Measurements from ENCODE around the gene MTUS2. TPM values are rescaled to one million over a fixed set of nuclear protein-coding genes. Genes with fewer than 3 reads are reported as not detected.

The MTUS2 gene
- total and polyA plus RNA-seq, 5 donors from 2014 or later: 0.02 to 0.03 (median 0.03) TPM; not detected in 2

GRCh38 chr13:29115842-29116241 lies 295.7 kb downstream of the MTUS2 start:
- Mint-ChIP-seq H3K4me3 (no peak overlapping the region), H3K36me3 (no peaks in the 10 kb centered on the region), H3K27me3 (peaks cover 20% of the 10 kb centered on the region), H3K27ac (no peak overlapping the region), H3K4me1 (no peaks in the 10 kb centered on the region), H3K9me3 (peaks cover 0 to 3% (median 0%) of the 10 kb centered on the region in 7 donors)
- DNase-seq: no peak
- no peak overlapping the region for H3K4me3 ChIP-seq (ENCODE audit: low read depth, low read length)
- no peaks in the 10 kb centered on the region for H3K9me3 ChIP-seq (ENCODE audit: control insufficient read depth in 2 of 2, low read length in 2 of 2)
- H3K27ac ChIP-seq (ENCODE audit: insufficient read depth, low read length, poor library complexity, severe bottlenecking): no peak overlapping the region
- no peak for ATAC-seq (ENCODE audit: low read depth in 2 of 2)
- H3K36me3 ChIP-seq (ENCODE audit: control insufficient read depth, insufficient read depth, low read length): no peaks in the 10 kb centered on the region
- peaks cover 3% of the 10 kb centered on the region for H3K27me3 ChIP-seq (ENCODE audit: control insufficient read depth, insufficient read depth, low read length)
- H3K4me1 ChIP-seq (ENCODE audit: control insufficient read depth, insufficient read depth, low read length, poor library complexity, severe bottlenecking): no peaks in the 10 kb centered on the region

- H3K36me3 ChIP-seq (ENCODE audit: control insufficient read depth, insufficient read depth, low read length): no peaks in the 10 kb centered on the region
- H3K36me3 Mint-ChIP-seq: no peaks in the 10 kb centered on the region
- ATAC-seq (ENCODE audit: low read depth in 2 of 2): no peak
These were observed 297.5 kb downstream of the MTUS2 start for GRCh38 chr13:29117663-29118062.

GRCh38 chr13:29118471-29118870 lies 298.3 kb downstream of the MTUS2 start:
- H3K9me3 Mint-ChIP-seq: peaks cover 0 to 3% (median 0%) of the 10 kb centered on the region in 7 donors
- Histone ChIP-seq H3K9me3 (ENCODE audit: control insufficient read depth in 2 of 2, low read length in 2 of 2) (no peaks in the 10 kb centered on the region), H3K27me3 (ENCODE audit: control insufficient read depth, insufficient read depth, low read length) (peaks cover 3% of the 10 kb centered on the region), H3K4me1 (ENCODE audit: control insufficient read depth, insufficient read depth, low read length, poor library complexity, severe bottlenecking) (no peaks in the 10 kb centered on the region), H3K27ac (ENCODE audit: insufficient read depth, low read length, poor library complexity, severe bottlenecking) (no peak overlapping the region), H3K4me3 (ENCODE audit: low read depth, low read length) (no peak overlapping the region), H3K36me3 (ENCODE audit: control insufficient read depth, insufficient read depth, low read length) (no peaks in the 10 kb centered on the region)
- DNase-seq (no peak), ATAC-seq (ENCODE audit: low read depth in 2 of 2) (no peak)
- H3K4me3 Mint-ChIP-seq: no peak overlapping the region
- no peaks in the 10 kb centered on the region for H3K36me3 Mint-ChIP-seq
- peaks cover 12% of the 10 kb centered on the region for H3K27me3 Mint-ChIP-seq
- H3K27ac Mint-ChIP-seq: peak overlapping the region in 1 of 3 donors; percentile 34
- H3K4me1 Mint-ChIP-seq: no peaks in the 10 kb centered on the region

More at GRCh38 chr13:29117663-29118062, 297.5 kb downstream of the MTUS2 start:
- Mint-ChIP-seq H3K4me3 (no peak overlapping the region), H3K4me1 (no peaks in the 10 kb centered on the region), H3K9me3 (peaks cover 0 to 3% (median 0%) of the 10 kb centered on the region in 7 donors), H3K27me3 (peaks cover 12% of the 10 kb centered on the region), H3K27ac (no peak overlapping the region)
- DNase-seq: no peak
- Histone ChIP-seq H3K27ac (ENCODE audit: insufficient read depth, low read length, poor library complexity, severe bottlenecking) (no peak overlapping the region), H3K27me3 (ENCODE audit: control insufficient read depth, insufficient read depth, low read length) (peaks cover 3% of the 10 kb centered on the region), H3K4me3 (ENCODE audit: low read depth, low read length) (no peak overlapping the region), H3K4me1 (ENCODE audit: control insufficient read depth, insufficient read depth, low read length, poor library complexity, severe bottlenecking) (no peaks in the 10 kb centered on the region), H3K9me3 (ENCODE audit: control insufficient read depth in 2 of 2, low read length in 2 of 2) (no peaks in the 10 kb centered on the region)

- Mint-ChIP-seq H3K27me3 (no peaks in the 10 kb centered on the region), H3K9me3 (peaks cover 0 to 2% (median 0%) of the 10 kb centered on the region in 7 donors), H3K4me1 (peaks cover 3 to 26% (median 13%) of the 10 kb centered on the region in 4 donors), H3K4me3 (peak overlapping the region in 3 of 4 donors; percentile 50 to 88 (median 64)), H3K36me3 (no peaks in the 10 kb centered on the region), H3K27ac (peak overlapping the region; percentile 63 to 86 (median 85))
- peak in 2 of 3 donors; percentile 6 to 29 for DNase-seq
- Histone ChIP-seq H3K9me3 (ENCODE audit: control insufficient read depth in 2 of 2, low read length in 2 of 2) (no peaks in the 10 kb centered on the region), H3K4me1 (ENCODE audit: control insufficient read depth, insufficient read depth, low read length, poor library complexity, severe bottlenecking) (peaks cover 7% of the 10 kb centered on the region), H3K27me3 (ENCODE audit: control insufficient read depth, insufficient read depth, low read length) (no peaks in the 10 kb centered on the region), H3K4me3 (ENCODE audit: low read depth, low read length) (peak overlapping the region; percentile 75), H3K36me3 (ENCODE audit: control insufficient read depth, insufficient read depth, low read length) (no peaks in the 10 kb centered on the region), H3K27ac (ENCODE audit: insufficient read depth, low read length, poor library complexity, severe bottlenecking) (peak overlapping the region; percentile 62)
- peak; percentile 50 to 65 for ATAC-seq (ENCODE audit: low read depth in 2 of 2)
These were observed 305.2 kb downstream of the MTUS2 start for GRCh38 chr13:29125191-29125933.

GRCh38 chr13:29125934-29126424 lies 305.8 kb downstream of the MTUS2 start:
- Histone ChIP-seq H3K9me3 (ENCODE audit: control insufficient read depth in 2 of 2, low read length in 2 of 2) (no peaks in the 10 kb centered on the region), H3K27ac (ENCODE audit: insufficient read depth, low read length, poor library complexity, severe bottlenecking) (peak overlapping the region; percentile 62)

GRCh38 chr13:29129616-29130015 lies 309.5 kb downstream of the MTUS2 start:
- H3K9me3 Mint-ChIP-seq: peaks cover 0 to 2% (median 0%) of the 10 kb centered on the region in 7 donors
- H3K4me3 ChIP-seq (ENCODE audit: low read depth, low read length): no peak overlapping the region
- no peak overlapping the region for H3K27ac Mint-ChIP-seq
- no peak overlapping the region for H3K27ac ChIP-seq (ENCODE audit: insufficient read depth, low read length, poor library complexity, severe bottlenecking)
- peaks cover 7% of the 10 kb centered on the region for H3K4me1 ChIP-seq (ENCODE audit: control insufficient read depth, insufficient read depth, low read length, poor library complexity, severe bottlenecking)
- peaks cover 3 to 31% (median 12%) of the 10 kb centered on the region in 4 donors for H3K4me1 Mint-ChIP-seq
- H3K36me3 ChIP-seq (ENCODE audit: control insufficient read depth, insufficient read depth, low read length): no peaks in the 10 kb centered on the region
- no peaks in the 10 kb centered on the region for H3K9me3 ChIP-seq (ENCODE audit: control insufficient read depth in 2 of 2, low read length in 2 of 2)
- H3K36me3 Mint-ChIP-seq: no peaks in the 10 kb centered on the region
- H3K27me3 Mint-ChIP-seq: peaks cover 2% of the 10 kb centered on the region
- DNase-seq: no peak
- H3K27me3 ChIP-seq (ENCODE audit: control insufficient read depth, insufficient read depth, low read length): no peaks in the 10 kb centered on the region
- no peak for ATAC-seq (ENCODE audit: low read depth in 2 of 2)
- no peak overlapping the region for H3K4me3 Mint-ChIP-seq

More at GRCh38 chr13:29125934-29126424, 305.8 kb downstream of the MTUS2 start:
- Histone ChIP-seq H3K27me3 (ENCODE audit: control insufficient read depth, insufficient read depth, low read length) (no peaks in the 10 kb centered on the region), H3K36me3 (ENCODE audit: control insufficient read depth, insufficient read depth, low read length) (no peaks in the 10 kb centered on the region), H3K4me3 (ENCODE audit: low read depth, low read length) (peak overlapping the region; percentile 75), H3K4me1 (ENCODE audit: control insufficient read depth, insufficient read depth, low read length, poor library complexity, severe bottlenecking) (peaks cover 7% of the 10 kb centered on the region)
- H3K9me3 Mint-ChIP-seq: peaks cover 0 to 2% (median 0%) of the 10 kb centered on the region in 7 donors
- no peaks in the 10 kb centered on the region for H3K36me3 Mint-ChIP-seq
- ATAC-seq (ENCODE audit: low read depth in 2 of 2): peak; percentile 29 to 39
- peak overlapping the region; percentile 50 to 88 (median 68) for H3K4me3 Mint-ChIP-seq
- peak overlapping the region; percentile 76 to 91 (median 86) for H3K27ac Mint-ChIP-seq
- no peaks in the 10 kb centered on the region for H3K27me3 Mint-ChIP-seq
- H3K4me1 Mint-ChIP-seq: peaks cover 3 to 26% (median 13%) of the 10 kb centered on the region in 4 donors
- DNase-seq: peak in 2 of 3 donors; percentile 5 to 12

GRCh38 chr13:29131159-29131558 lies 311.0 kb downstream of the MTUS2 start:
- no peak for ATAC-seq (ENCODE audit: low read depth in 2 of 2)

More at GRCh38 chr13:29131159-29131558, 311.0 kb downstream of the MTUS2 start:
- no peak for DNase-seq
- Histone ChIP-seq H3K27ac (ENCODE audit: insufficient read depth, low read length, poor library complexity, severe bottlenecking) (no peak overlapping the region), H3K36me3 (ENCODE audit: control insufficient read depth, insufficient read depth, low read length) (no peaks in the 10 kb centered on the region), H3K4me1 (ENCODE audit: control insufficient read depth, insufficient read depth, low read length, poor library complexity, severe bottlenecking) (peaks cover 3% of the 10 kb centered on the region), H3K4me3 (ENCODE audit: low read depth, low read length) (no peak overlapping the region), H3K9me3 (ENCODE audit: control insufficient read depth in 2 of 2, low read length in 2 of 2) (no peaks in the 10 kb centered on the region), H3K27me3 (ENCODE audit: control insufficient read depth, insufficient read depth, low read length) (no peaks in the 10 kb centered on the region)
- Mint-ChIP-seq H3K27ac (no peak overlapping the region), H3K9me3 (peaks cover 0 to 2% (median 0%) of the 10 kb centered on the region in 7 donors), H3K4me3 (no peak overlapping the region), H3K27me3 (peaks cover 7% of the 10 kb centered on the region), H3K4me1 (peaks cover under 1 to 20% (median 5%) of the 10 kb centered on the region in 4 donors), H3K36me3 (no peaks in the 10 kb centered on the region)
